Skeletal muscle cell (primary cell): ENCODE data around the gene NELFB.
A peak's percentile ranks its signal among the peaks of the same experiment; 100 is the strongest.

Experiments
- DNase-seq: peaks from one replicate; pipeline ENCODE4 v3.0.0-alpha.2; 2010; ENCODE audit warnings: low read depth
- H3K4me3 ChIP-seq: 2 replicates; pipeline ENCODE4 v1.5.1; 2011; ENCODE audit warnings: low read depth, mild to moderate bottlenecking, control low read depth, low read length, moderate library complexity

Gene NELFB

GRCh38 chr9:137298401-137299202 lies 43.5 kb downstream of the NELFB start:
- no peak overlapping the region for H3K4me3 ChIP-seq
- no peak for DNase-seq

GRCh38 chr9:137299203-137299565 lies 44.1 kb downstream of the NELFB start:
- no peak for DNase-seq
- no peak overlapping the region for H3K4me3 ChIP-seq

GRCh38 chr9:137299938-137300337 lies 44.8 kb downstream of the NELFB start:
- H3K4me3 ChIP-seq, result no peak overlapping the region

GRCh38 chr9:137300567-137301080 lies 45.5 kb downstream of the NELFB start:
- no peak for DNase-seq
- peak overlapping the region; percentile 37 for H3K4me3 ChIP-seq

More at GRCh38 chr9:137299938-137300337, 44.8 kb downstream of the NELFB start:
- no peak for DNase-seq

GRCh38 chr9:137301081-137301947 lies 46.2 kb downstream of the NELFB start:
- no peak for DNase-seq
- peak overlapping the region; percentile 37 for H3K4me3 ChIP-seq

GRCh38 chr9:137302118-137302448 lies 47.0 kb downstream of the NELFB start, which contains the start of gene NRARP:
NRARP (minus strand) TSS chr9:137302271; CDS start chr9:137301928, 343 bp downstream.
- H3K4me3 ChIP-seq, result peak within 1 kb of the TSS; percentile 47
- no peak for DNase-seq

GRCh38 chr9:137302449-137303150 lies 47.5 kb downstream of the NELFB start:
- peak overlapping the region; percentile 47 for H3K4me3 ChIP-seq
- no peak for DNase-seq

- DNase-seq, result no peak
- H3K4me3 ChIP-seq, result no peak overlapping the region
Observed at GRCh38 chr9:137303151-137303892, 48.2 kb downstream of the NELFB start.

GRCh38 chr9:137303893-137304382 lies 48.8 kb downstream of the NELFB start:
- DNase-seq, result no peak
- no peak overlapping the region for H3K4me3 ChIP-seq

- H3K4me3 ChIP-seq, result no peak overlapping the region
- DNase-seq, result no peak
Observed at GRCh38 chr9:137304383-137305059, 49.4 kb downstream of the NELFB start.

GRCh38 chr9:137305060-137305797 lies 50.1 kb downstream of the NELFB start:
- H3K4me3 ChIP-seq, result no peak overlapping the region
- DNase-seq, result no peak

- DNase-seq, result no peak
- H3K4me3 ChIP-seq, result no peak overlapping the region
Observed at GRCh38 chr9:137305798-137306065, 50.6 kb downstream of the NELFB start.

GRCh38 chr9:137306066-137306849 lies 51.1 kb downstream of the NELFB start:
- no peak overlapping the region for H3K4me3 ChIP-seq
- no peak for DNase-seq

- no peak for DNase-seq
- H3K4me3 ChIP-seq, result no peak overlapping the region
Observed at GRCh38 chr9:137306850-137307254, 51.7 kb downstream of the NELFB start.

- no peak for DNase-seq
- no peak overlapping the region for H3K4me3 ChIP-seq
Observed at GRCh38 chr9:137307255-137308056, 52.3 kb downstream of the NELFB start.

- no peak overlapping the region for H3K4me3 ChIP-seq
- DNase-seq, result no peak
Observed at GRCh38 chr9:137308057-137308619, 53.0 kb downstream of the NELFB start.
